Inferior parietal cortex (tissue), 1 donor: ENCODE measurements around the gene PDCD2L.
"Not testable (repeated sequence)": the region's sequence is repeated elsewhere in the genome, so short reads cannot be mapped to it uniquely, and the experiment has no call there.

Source experiments
- DNase-seq: peaks from one replicate; pipeline ENCODE4 v3.0.0-alpha.2; 2016; ENCODE audit errors: extremely low spot score

Gene PDCD2L

GRCh38 chr19:34404109-34404909 lies at the start of gene PDCD2L:
Gene PDCD2L (plus strand): TSS chr19:34404399. CDS start chr19:34404431, 32 bp downstream.
- peak; percentile 92 for DNase-seq

- DNase-seq: no peak
These were observed 49.0 kb upstream of the PDCD2L start for GRCh38 chr19:34355201-34355600.

- no peak for DNase-seq
These were observed 47.3 kb upstream of the PDCD2L start for GRCh38 chr19:34356875-34357274.

GRCh38 chr19:34357431-34357830 lies 46.8 kb upstream of the PDCD2L start:
- no peak for DNase-seq

GRCh38 chr19:34359140-34359953 lies 44.9 kb upstream of the PDCD2L start:
- peak; percentile 90 for DNase-seq

- DNase-seq: no peak
These were observed 44.3 kb upstream of the PDCD2L start for GRCh38 chr19:34359954-34360315.

- no peak for DNase-seq
These were observed 43.8 kb upstream of the PDCD2L start for GRCh38 chr19:34360354-34360909.

GRCh38 chr19:34362679-34363069 lies 41.5 kb upstream of the PDCD2L start:
- no peak for DNase-seq

GRCh38 chr19:34363094-34363493 lies 41.1 kb upstream of the PDCD2L start:
- DNase-seq: no peak

- no peak for DNase-seq
These were observed 40.3 kb upstream of the PDCD2L start for GRCh38 chr19:34363930-34364329.

- DNase-seq: no peak
These were observed 39.8 kb upstream of the PDCD2L start for GRCh38 chr19:34364462-34364829.

GRCh38 chr19:34364830-34365462 lies 39.3 kb upstream of the PDCD2L start, which contains the start of gene GPI:
Gene GPI (plus strand): TSS chr19:34365196. CDS start chr19:34365267, 71 bp downstream.
- DNase-seq: peak; percentile 46

- DNase-seq: no peak
These were observed 38.5 kb upstream of the PDCD2L start for GRCh38 chr19:34365463-34366401.

- no peak for DNase-seq
These were observed 37.2 kb upstream of the PDCD2L start for GRCh38 chr19:34366738-34367623.

- DNase-seq: no peak
These were observed 36.6 kb upstream of the PDCD2L start for GRCh38 chr19:34367624-34367957.

GRCh38 chr19:34368338-34368737 lies 35.9 kb upstream of the PDCD2L start:
- DNase-seq: no peak

- not testable (repeated sequence) for DNase-seq
These were observed 35.0 kb upstream of the PDCD2L start for GRCh38 chr19:34369166-34369565.

GRCh38 chr19:34370117-34370516 lies 34.1 kb upstream of the PDCD2L start:
- no peak for DNase-seq

- DNase-seq: no peak
These were observed 33.2 kb upstream of the PDCD2L start for GRCh38 chr19:34370983-34371382.
